Measurements from ENCODE around the gene DPP10. TPM values are rescaled to one million over a fixed set of nuclear protein-coding genes. Genes with fewer than 3 reads are reported as not detected.

DPP10 gene
- total RNA-seq, 4 donors from 2014 or later = 1.9 to 8.3 (median 2.9) TPM

- Histone ChIP-seq H3K9me3 (no peaks in the 10 kb centered on the region), H3K36me3 (no peaks in the 10 kb centered on the region), H3K27ac (no peak overlapping the region), H3K4me3 (no peak overlapping the region), H3K4me1 (no peaks in the 10 kb centered on the region), H3K27me3 (no peaks in the 10 kb centered on the region)
- DNase-seq = no peak
- TF ChIP-seq CTCF (IDR thresholded peaks at IDR 0.05) = no peak
- no peak for TF ChIP-seq POLR2A (IDR thresholded peaks at IDR 0.05)
These were observed 1390.8 kb downstream of the DPP10 start for GRCh38 chr2:115833196-115833595.

- DNase-seq = no peak
- Histone ChIP-seq H3K36me3 (no peaks in the 10 kb centered on the region), H3K9me3 (no peaks in the 10 kb centered on the region), H3K4me3 (no peak overlapping the region), H3K27ac (no peak overlapping the region), H3K4me1 (no peaks in the 10 kb centered on the region), H3K27me3 (no peaks in the 10 kb centered on the region)
- TF ChIP-seq CTCF (IDR thresholded peaks at IDR 0.05) (no peak), POLR2A (IDR thresholded peaks at IDR 0.05) (no peak)
These were observed 1396.1 kb downstream of the DPP10 start for GRCh38 chr2:115838539-115838938.

- Histone ChIP-seq H3K9me3 (no peaks in the 10 kb centered on the region), H3K27ac (no peak overlapping the region), H3K4me3 (no peak overlapping the region), H3K36me3 (no peaks in the 10 kb centered on the region), H3K27me3 (no peaks in the 10 kb centered on the region), H3K4me1 (no peaks in the 10 kb centered on the region)
- no peak for TF ChIP-seq CTCF (IDR thresholded peaks at IDR 0.05)
- TF ChIP-seq POLR2A (IDR thresholded peaks at IDR 0.05) = no peak
- DNase-seq = no peak
These were observed 1399.9 kb downstream of the DPP10 start for GRCh38 chr2:115842306-115842705.

- Histone ChIP-seq H3K9me3 (peaks cover 0 to 2% (median 0%) of the 10 kb centered on the region in 4 donors), H3K4me1 (no peaks in the 10 kb centered on the region), H3K27ac (no peak overlapping the region), H3K4me3 (no peak overlapping the region), H3K27me3 (no peaks in the 10 kb centered on the region), H3K36me3 (no peaks in the 10 kb centered on the region)
- DNase-seq = no peak
- TF ChIP-seq CTCF (IDR thresholded peaks at IDR 0.05) = no peak
- no peak for TF ChIP-seq POLR2A (IDR thresholded peaks at IDR 0.05)
These were observed 1405.8 kb downstream of the DPP10 start for GRCh38 chr2:115848192-115848591.

- H3K9me3 ChIP-seq = no peaks in the 10 kb centered on the region
- DNase-seq = no peak
- no peak overlapping the region for H3K4me3 ChIP-seq
- no peaks in the 10 kb centered on the region for H3K4me1 ChIP-seq
- no peak overlapping the region for H3K27ac ChIP-seq
- no peaks in the 10 kb centered on the region for H3K27me3 ChIP-seq
- H3K36me3 ChIP-seq = no peaks in the 10 kb centered on the region
- no peak for TF ChIP-seq CTCF (IDR thresholded peaks at IDR 0.05)
- TF ChIP-seq POLR2A (IDR thresholded peaks at IDR 0.05) = no peak
These were observed 1424.6 kb downstream of the DPP10 start for GRCh38 chr2:115867024-115867423.

- H3K9me3 ChIP-seq = no peaks in the 10 kb centered on the region
- H3K4me1 ChIP-seq = no peaks in the 10 kb centered on the region
- DNase-seq = no peak
- no peaks in the 10 kb centered on the region for H3K27me3 ChIP-seq
- no peak overlapping the region for H3K4me3 ChIP-seq
- no peak overlapping the region for H3K27ac ChIP-seq
- no peaks in the 10 kb centered on the region for H3K36me3 ChIP-seq
- TF ChIP-seq CTCF (IDR thresholded peaks at IDR 0.05) (no peak), POLR2A (IDR thresholded peaks at IDR 0.05) (no peak)
These were observed 1432.0 kb downstream of the DPP10 start for GRCh38 chr2:115874427-115874826.
